Stomach (tissue), 4 donors: ENCODE data around the gene VPS37C.

Experiments used
- CTCF ChIP-seq, 7 experiments: fragments of 450-650 bp in 4 of 7; fragments of 200-600 bp in 3 of 7; sonication (generic) in 3 of 7; IDR thresholded peaks; one replicate each; pipeline ENCODE4 v1.5.1; 2016 to 2019; ENCODE audit warnings: antibody characterized with exemption in 7 of 7, control low read depth in 2 of 7, mild to moderate bottlenecking in 1 of 7
- POLR2A ChIP-seq, 4 donors: fragments of 450-650 bp; IDR thresholded peaks; one replicate each; pipeline ENCODE4 v1.6.1; 2016; ENCODE audit warnings: antibody characterized with exemption in 4 of 4, control low read depth in 2 of 4, mild to moderate bottlenecking in 1 of 4, moderate library complexity in 1 of 4

GRCh38 chr11:61111050-61111435 lies 50.2 kb downstream of the VPS37C start:
- no peak for TF ChIP-seq POLR2A (IDR thresholded peaks at IDR 0.05)
- TF ChIP-seq CTCF (IDR thresholded peaks at IDR 0.05) = no peak
